GM08714 (cell line): ENCODE measurements around the gene TEKT5.

Experiments used
- H3K4me3 ChIP-seq: fragments of 200-500 bp; sonication (Bioruptor generic); 2 replicates; pipeline ENCODE4 v1.5.1; 2014; ENCODE audit warnings: mild to moderate bottlenecking, low read length, inconsistent platforms
- ZNF274 ChIP-seq: IDR thresholded peaks from 2 replicates; pipeline ENCODE4 v1.6.1; 2012; ENCODE audit warnings: mild to moderate bottlenecking, low read depth, low read length

Gene TEKT5

GRCh38 chr16:10675861-10676260, 18.9 kb downstream of the TEKT5 start:
- TF ChIP-seq ZNF274 = no peak
- H3K4me3 ChIP-seq = no peak overlapping the region

DNA sequence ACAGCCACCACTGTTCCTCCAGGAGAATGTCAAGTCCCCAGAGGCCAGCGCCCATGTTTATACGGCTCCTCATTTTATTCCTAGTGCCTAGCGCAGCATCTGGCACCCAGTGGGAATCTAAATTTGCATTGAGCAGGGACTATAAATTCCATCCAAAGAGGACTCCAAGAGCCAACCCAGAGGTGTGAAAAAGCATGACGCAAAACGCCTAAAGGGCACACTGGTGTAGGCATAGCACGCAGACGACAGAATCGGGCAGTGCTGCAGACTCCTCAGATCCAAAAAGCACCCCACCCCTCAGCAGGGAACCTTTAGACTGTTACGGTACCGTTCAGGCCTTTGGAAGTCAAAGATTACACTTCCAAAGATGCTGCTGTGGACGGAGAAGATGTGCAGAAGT, 19.5 kb downstream of the TEKT5 start:
- no peak overlapping the region for H3K4me3 ChIP-seq
- no peak for TF ChIP-seq ZNF274

DNA sequence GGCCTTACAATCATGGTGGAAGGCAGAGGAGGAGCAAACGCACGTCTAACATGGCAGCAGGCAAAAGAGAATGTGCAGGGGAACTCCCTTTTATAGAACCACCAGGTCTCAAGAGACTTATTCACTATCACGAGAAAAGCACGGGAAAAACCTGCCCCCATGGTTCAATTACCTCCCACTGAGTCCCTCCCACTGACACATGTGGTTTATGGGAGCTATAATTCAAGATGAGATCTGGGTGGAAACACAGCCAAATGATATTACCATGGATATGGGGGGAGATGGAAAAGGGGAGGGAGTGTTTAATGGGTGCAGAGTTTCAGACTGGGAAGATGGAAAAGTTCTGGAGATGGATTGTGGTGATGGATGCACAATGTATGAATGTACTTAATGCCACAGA, 23.0 kb downstream of the TEKT5 start:
- TF ChIP-seq ZNF274 = no peak
- H3K4me3 ChIP-seq = no peak overlapping the region

DNA sequence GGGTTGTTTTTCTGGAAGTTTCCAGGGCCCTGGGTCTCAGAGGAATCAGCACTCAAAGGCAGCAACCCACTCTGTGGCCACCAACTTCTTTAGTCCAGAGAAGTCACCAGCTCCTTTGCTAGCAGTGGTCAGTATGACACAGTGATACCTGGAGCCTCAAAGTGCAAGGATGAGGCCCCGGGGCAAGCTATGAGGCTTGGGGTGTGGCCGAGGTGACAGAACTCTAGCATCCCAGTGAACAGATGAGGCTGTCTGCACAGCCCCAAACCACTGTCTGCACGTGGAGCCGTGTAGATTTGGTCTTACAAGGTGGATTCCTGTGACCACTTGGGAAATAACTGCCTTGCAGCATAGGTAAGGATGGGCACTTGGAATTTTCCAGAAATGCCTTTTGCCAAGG, 24.9 kb downstream of the TEKT5 start:
- no peak for TF ChIP-seq ZNF274
- no peak overlapping the region for H3K4me3 ChIP-seq

DNA sequence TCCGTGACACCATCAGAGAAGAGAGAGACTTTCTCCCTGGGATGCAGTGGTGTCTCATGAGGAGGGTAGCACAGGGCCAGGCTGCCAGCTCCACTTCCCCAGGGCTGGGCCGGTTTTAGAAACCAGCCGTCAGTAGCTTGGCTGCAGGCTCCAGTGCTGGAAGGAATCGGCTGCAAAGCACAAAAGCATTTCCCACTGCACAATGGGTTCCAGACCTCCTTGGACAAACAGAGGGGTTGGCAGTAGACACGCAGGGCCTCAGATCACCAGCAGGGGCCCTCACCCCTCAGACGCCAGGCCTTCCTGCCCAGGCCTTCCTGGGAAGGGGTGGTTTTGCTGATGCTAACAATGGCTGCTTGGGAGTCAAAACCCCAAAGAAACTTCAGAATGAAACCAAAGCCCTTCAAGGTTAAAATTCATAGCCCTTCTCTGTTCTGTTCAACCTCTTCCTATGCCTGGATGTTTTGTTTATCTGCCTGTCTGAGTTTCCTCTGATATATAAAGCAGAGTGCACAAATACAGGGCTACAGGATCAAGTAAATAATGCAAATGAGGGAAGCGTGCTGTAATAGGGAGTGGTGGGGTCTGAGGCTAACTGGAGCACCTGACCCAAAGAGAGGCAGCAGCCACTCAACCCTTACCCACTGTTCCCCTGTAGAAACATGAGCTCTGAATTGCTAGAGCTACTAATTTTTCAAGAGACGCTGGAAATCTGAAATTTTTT, 26.2 kb downstream of the TEKT5 start:
- TF ChIP-seq ZNF274 = no peak
- no peak overlapping the region for H3K4me3 ChIP-seq

- no peak for TF ChIP-seq ZNF274
- H3K4me3 ChIP-seq = no peak overlapping the region
Measured at GRCh38 chr16:10667239-10667638, 27.5 kb downstream of the TEKT5 start.

DNA sequence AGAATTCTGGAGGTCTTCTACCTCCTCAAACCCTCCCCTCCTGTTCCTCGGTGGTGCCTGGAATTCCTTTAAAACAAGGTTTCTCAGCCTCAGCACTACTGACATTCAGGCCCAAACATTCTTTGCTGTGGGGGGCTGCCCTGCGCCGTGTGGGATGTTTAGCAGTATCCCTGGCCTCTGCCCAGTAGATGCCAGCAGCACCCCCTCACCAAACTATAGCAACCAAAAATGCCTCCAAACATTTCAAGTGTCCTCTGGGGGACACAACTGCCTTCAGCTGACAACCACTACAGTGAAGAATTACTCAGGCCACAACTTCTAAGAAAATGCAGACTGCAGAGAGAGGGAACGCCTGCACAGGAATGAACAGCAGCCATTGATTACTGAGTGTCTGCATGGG, 28.4 kb downstream of the TEKT5 start:
- H3K4me3 ChIP-seq = no peak overlapping the region
- no peak for TF ChIP-seq ZNF274

DNA sequence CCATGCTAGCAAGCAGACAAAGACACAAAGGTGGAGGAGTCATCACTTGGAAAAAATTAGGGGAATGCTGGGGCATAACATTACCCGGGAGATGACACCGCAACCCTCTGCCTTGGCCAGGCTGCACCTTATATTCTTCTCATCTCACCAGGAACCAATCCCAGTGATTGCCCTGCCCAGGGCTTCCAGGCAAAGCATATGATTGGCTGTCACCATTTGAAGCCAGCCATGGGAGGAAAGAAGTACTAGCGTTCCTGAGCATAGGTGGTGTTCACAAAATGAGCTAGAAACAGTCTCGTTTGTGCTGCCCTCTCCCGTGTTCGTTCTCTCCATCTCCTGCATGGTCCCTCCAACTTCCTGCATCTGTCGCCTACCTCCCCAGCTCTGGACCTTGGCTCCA, 29.6 kb downstream of the TEKT5 start:
- no peak for TF ChIP-seq ZNF274
- no peak overlapping the region for H3K4me3 ChIP-seq

- TF ChIP-seq ZNF274 = no peak
- H3K4me3 ChIP-seq = no peak overlapping the region
Measured at GRCh38 chr16:10664720-10665126, 30.0 kb downstream of the TEKT5 start.

- TF ChIP-seq ZNF274 = no peak
- no peak overlapping the region for H3K4me3 ChIP-seq
Measured at GRCh38 chr16:10663744-10664143, 31.0 kb downstream of the TEKT5 start.

- no peak for TF ChIP-seq ZNF274
- no peak overlapping the region for H3K4me3 ChIP-seq
Measured at GRCh38 chr16:10663146-10663545, 31.6 kb downstream of the TEKT5 start.

DNA sequence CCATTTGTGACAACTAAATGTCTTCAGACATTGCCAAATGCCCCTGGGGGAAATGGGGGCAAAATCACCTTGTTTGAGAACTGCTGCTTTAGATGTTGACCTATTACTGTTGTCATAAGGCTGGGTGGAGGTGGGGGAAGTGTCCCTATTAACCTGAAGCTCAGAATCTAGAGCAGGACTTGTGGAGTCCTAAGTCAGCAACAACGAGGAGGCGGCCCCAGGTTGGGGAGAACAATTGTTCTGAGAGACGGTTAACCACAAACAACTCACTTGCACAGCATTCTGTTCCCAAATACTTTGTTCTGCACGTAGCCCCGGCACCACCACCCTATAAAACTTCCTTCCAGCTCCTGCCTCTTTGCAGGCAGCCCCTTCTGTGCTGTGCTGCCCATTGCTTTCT, 32.5 kb downstream of the TEKT5 start:
- no peak overlapping the region for H3K4me3 ChIP-seq
- no peak for TF ChIP-seq ZNF274

- H3K4me3 ChIP-seq = no peak overlapping the region
- TF ChIP-seq ZNF274 = no peak
Measured at GRCh38 chr16:10661737-10662136, 33.0 kb downstream of the TEKT5 start.

GRCh38 chr16:10660950-10661635, 33.6 kb downstream of the TEKT5 start:
- H3K4me3 ChIP-seq = no peak overlapping the region
- no peak for TF ChIP-seq ZNF274

DNA sequence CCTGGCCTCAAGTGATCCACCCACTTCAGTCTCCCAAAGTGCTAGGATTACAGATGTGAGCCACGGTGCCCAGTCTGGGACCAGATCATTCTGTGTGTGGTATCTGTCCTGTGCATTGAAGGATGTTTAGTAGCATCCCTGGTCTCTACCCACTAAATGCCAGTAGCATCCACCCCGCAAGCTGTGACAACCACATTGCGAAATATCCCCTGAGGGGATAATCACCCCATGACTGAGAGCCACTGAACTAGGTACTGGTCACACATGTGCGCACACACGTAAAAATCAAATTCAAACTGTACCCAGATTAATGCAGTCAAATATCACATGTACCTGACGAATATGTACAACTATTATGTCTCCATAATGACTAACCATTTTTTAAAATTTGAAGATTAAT, 35.8 kb downstream of the TEKT5 start:
- TF ChIP-seq ZNF274 = no peak
- no peak overlapping the region for H3K4me3 ChIP-seq

DNA sequence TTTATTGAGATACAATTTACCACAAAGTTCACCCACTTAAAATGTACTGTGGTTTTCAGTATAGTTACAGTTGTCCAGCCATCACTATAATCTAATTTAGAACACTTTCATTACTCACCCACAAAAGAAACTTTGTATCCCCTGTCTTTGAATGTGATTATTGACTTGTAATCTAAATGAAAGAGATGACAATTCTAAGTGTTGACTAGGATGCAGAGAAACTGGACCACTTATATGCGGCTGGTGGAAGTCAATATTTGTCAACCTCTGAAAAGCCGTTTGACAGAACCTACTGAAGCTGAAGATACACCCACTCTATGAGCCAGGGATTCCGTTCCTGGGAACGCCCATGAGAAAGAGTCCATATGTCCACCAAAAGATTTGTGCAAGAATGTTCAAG, 36.8 kb downstream of the TEKT5 start:
- no peak for TF ChIP-seq ZNF274
- no peak overlapping the region for H3K4me3 ChIP-seq

- no peak for TF ChIP-seq ZNF274
- no peak overlapping the region for H3K4me3 ChIP-seq
Measured at GRCh38 chr16:10656618-10657017, 38.1 kb downstream of the TEKT5 start.
